ENCODE measurements around the gene ID2.

Gene ID2

GRCh38 chr2:8732601-8733000, 50.7 kb downstream of the ID2 start:
- POLR2A ChIA-PET: interaction anchor here (0.6 kb wide), 1 partner anchor 10 kb away, joined by 5 read pairs; no protein-coding TSS in a partner anchor
- CTCF ChIA-PET: no interaction called here
- H3K9me3 ChIP-seq (ENCODE audit: control insufficient read depth, insufficient read depth, low read depth, low read length): no peaks in the 10 kb centered on the region

More at GRCh38 chr2:8732601-8733000, 50.7 kb downstream of the ID2 start:
- Histone ChIP-seq H3K4me1 (ENCODE audit: control insufficient read depth, insufficient read depth, low read length) (no peaks in the 10 kb centered on the region), H3K27ac (ENCODE audit: extremely low read depth, low read depth, low read length) (no peak overlapping the region), H3K4me3 (ENCODE audit: low read depth, low read length) (no peak overlapping the region), H3K36me3 (ENCODE audit: control insufficient read depth in 2 of 2, insufficient read depth in 1 of 2, low read length in 2 of 2) (peaks cover 12 to 49% of the 10 kb centered on the region in 2 experiments)
- TF ChIP-seq OSR2 (tag by site-specific recombination; IDR thresholded peaks at IDR 0.05) (no peak), ZNF768 (tag by site-specific recombination; IDR thresholded peaks at IDR 0.05) (no peak), ZFHX2 (tag by site-specific recombination; conservative IDR thresholded peaks at IDR 0.05) (0 out of 2 replicates have a peak, but pooled peaks have one; percentile 13), ZNF211 (tag by site-specific recombination; IDR thresholded peaks at IDR 0.05; ENCODE audit: low read depth) (no peak), ZNF837 (tag by site-specific recombination; IDR thresholded peaks at IDR 0.05) (no peak), SCRT1 (tag by site-specific recombination; IDR thresholded peaks at IDR 0.05; ENCODE audit: borderline replicate concordance) (no peak), ZNF19 (tag by site-specific recombination; IDR thresholded peaks at IDR 0.05; ENCODE audit: low read depth) (no peak)
